ENCODE results near the gene AK9. TPM values are rescaled to one million over a fixed set of nuclear protein-coding genes. Genes with fewer than 3 reads are reported as not detected.

Gene AK9
- 3.5 TPM for total RNA-seq (2021; ENCODE audit: unreplicated experiment)
- polyA plus RNA-seq (2012): 0.74 and 1.5 TPM in 2 replicates
- percentile 37 among the genes with signal in this experiment for Bru-seq, nascent RNA
- percentile 31 among the genes with signal in this experiment for BruChase-seq, experiment 1, labeled RNA remaining after a 6-hour chase
- BruChase-seq, experiment 2, labeled RNA remaining after a 2-hour chase: percentile 35 among the genes with signal in this experiment
- long read RNA-seq, partial matches to known transcripts: 2 of 8 reads
- long read RNA-seq, other reads (novel, unspliced or antisense): 6 of 8 reads

- intact Hi-C loops (cut with micrococcal nuclease): loop anchor here (10.0 kb wide), 1 partner anchor 506 kb away; no protein-coding TSS in a partner anchor
- Histone ChIP-seq H4K20me1 (ENCODE audit: insufficient read depth) (no peaks in the 10 kb centered on the region), H3K27ac (ENCODE audit: low read depth, low read length) (peak within 1 kb of the TSS; percentile 43; the same call in 1 of the 2 replicates), H3K36me3 (ENCODE audit: control insufficient read depth in 1 of 2, insufficient read depth in 2 of 2, low read length in 2 of 2) (no peaks in the 10 kb centered on the region), H3K9me2 (ENCODE audit: insufficient read depth) (no peaks in the 10 kb centered on the region), H2AFZ (ENCODE audit: low read depth, low read length, poor library complexity, severe bottlenecking) (peak within 1 kb of the TSS; percentile 98), H3K79me2 (ENCODE audit: insufficient read depth, low read length) (no peaks in the 10 kb centered on the region), H3K9me3 (ENCODE audit: control insufficient read depth in 1 of 2, insufficient read depth in 1 of 2, low read depth in 1 of 2, low read length in 2 of 2) (no peaks in the 10 kb centered on the region), H3K4me2 (ENCODE audit: low read length) (peak within 1 kb of the TSS; percentile 92), H3K4me3 (replicated peaks in 1 of 2; ENCODE audit: low read depth in 1 of 2, low read length in 2 of 2) (peak within 1 kb of the TSS; percentile 73), H3K9ac (ENCODE audit: low read length) (peak within 1 kb of the TSS; percentile 58), H3K4me1 (ENCODE audit: control insufficient read depth in 1 of 2, insufficient read depth in 2 of 2, low read length in 2 of 2) (peaks cover 3 to 28% of the 10 kb centered on the region in 2 experiments), H3K27me3 (ENCODE audit: insufficient read depth, low read length) (0 out of 2 replicates have a peak, but pooled peaks cover 7% of the 10 kb centered on the region)
- TF ChIP-seq CBX3 (IDR thresholded peaks at IDR 0.05; ENCODE audit: low read depth) (peak; percentile 67), POLR2AphosphoS5 (IDR thresholded peaks at IDR 0.05; ENCODE audit: low read depth, low read length) (peak; percentile 90), TCF7L2 (IDR thresholded peaks at IDR 0.05; ENCODE audit: borderline replicate concordance, extremely low read depth, insufficient read depth, insufficient read length) (no peak), EZH2 (IDR thresholded peaks at IDR 0.05) (no peak), SIN3A (IDR thresholded peaks at IDR 0.05; ENCODE audit: low read depth) (peak; percentile 68; the same call in 1 of the 2 replicates), ZFX (IDR thresholded peaks at IDR 0.05) (peak; percentile 29; the same call in 1 of the 2 replicates), ZBTB33 (IDR thresholded peaks at IDR 0.05; ENCODE audit: extremely low read depth, insufficient replicate concordance, low read length) (peak; percentile 25), EGR1 (IDR thresholded peaks at IDR 0.05; ENCODE audit: low read depth) (no peak), POLR2A (IDR thresholded peaks at IDR 0.05; ENCODE audit: borderline replicate concordance, extremely low read depth, insufficient read depth, insufficient read length) (peak; percentile 53), SP1 (IDR thresholded peaks at IDR 0.05; ENCODE audit: low read depth) (peak; percentile 57), MAX (IDR thresholded peaks at IDR 0.05) (peak; percentile 69), YY1 (IDR thresholded peaks at IDR 0.05; ENCODE audit: extremely low read depth, insufficient replicate concordance, low read depth, low read length) (peak; percentile 99), RAD21 (IDR thresholded peaks at IDR 0.05; ENCODE audit: low read depth) (no peak; the same call in 1 of the 2 replicates), CEBPB (IDR thresholded peaks at IDR 0.05; ENCODE audit: low read depth) (no peak), FOSL1 (IDR thresholded peaks at IDR 0.05; ENCODE audit: low read depth) (no peak), CTCF (IDR thresholded peaks at IDR 0.05 in 2 of 3, conservative IDR thresholded peaks at IDR 0.05 in 1 of 3; ENCODE audit: borderline replicate concordance in 1 of 3, insufficient read depth in 1 of 3, low read depth in 2 of 3, low read length in 2 of 3) (no peak; a peak in 1 of 6 replicates), SRF (IDR thresholded peaks at IDR 0.05; ENCODE audit: low read depth) (peak; percentile 53; the same call in 1 of the 2 replicates), ZNF274 (IDR thresholded peaks at IDR 0.05; ENCODE audit: low read depth, low read length) (no peak), ELF1 (IDR thresholded peaks at IDR 0.05; ENCODE audit: borderline replicate concordance, low read depth) (peak; percentile 62)
- TSS peak; percentile 80 for BruUV-seq (replicated peaks)
- ChIA-PET CTCF (interaction anchor here (1.4 kb wide), 1 partner anchor 348 kb away, joined by 5 read pairs; no protein-coding TSS in a partner anchor), POLR2A (interaction anchor here (0.5 kb wide), 1 partner anchor 266 kb away, joined by 3 read pairs; no protein-coding TSS in a partner anchor), RAD21 (ENCODE audit: low non-redundant PET in 1 of 2, low total read pairs in 2 of 2, uncharacterized antibody in 2 of 2, unreplicated experiment in 2 of 2) (no interaction called here)
- ATAC-seq (peak; percentile 98), DNase-seq (ENCODE audit: low read depth, low spot score) (peak; percentile 84)
Observed at GRCh38 chr6:109690737-109691621, at the start of gene AK9, which contains the start of gene FIG4. Gene AK9 (minus strand): TSS chr6:109691202. CDS start chr6:109675745, 15,457 bp downstream. Gene FIG4 (plus strand): TSS chr6:109691296. CDS start chr6:109691436, 140 bp downstream.
